ENCODE measurements around the gene RFTN2.

- TF ChIP-seq EP300 (IDR thresholded peaks at IDR 0.05): peak; percentile 22 to 69
- TF ChIP-seq CTCF (IDR thresholded peaks at IDR 0.05): no peak
Observed at GRCh38 chr2:197628043-197628500, 47.3 kb downstream of the RFTN2 start.
